ENCODE data around the gene SPRED2.

The SPRED2 gene

DNA sequence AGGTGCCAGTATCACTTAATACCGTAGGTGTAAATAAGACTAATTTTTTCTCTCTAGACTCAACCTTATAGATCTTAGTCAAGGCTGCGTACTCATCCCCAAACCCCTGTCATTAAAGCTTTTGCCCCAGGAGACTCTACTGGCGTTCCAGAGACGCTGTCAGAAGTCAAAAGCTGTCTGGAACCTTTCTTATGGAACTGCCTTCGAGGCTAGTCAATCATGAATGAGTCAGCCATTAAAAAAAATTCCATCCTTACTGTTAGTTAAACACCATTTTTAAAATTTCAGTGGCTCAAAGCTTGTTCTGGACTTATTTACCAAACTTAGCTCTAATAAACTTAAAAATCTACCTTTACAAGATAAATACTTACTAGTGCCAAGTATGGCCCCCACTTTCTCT, 52.1 kb downstream of the SPRED2 start:
- Histone ChIP-seq H3K27me3 (ENCODE audit: control insufficient read depth in 2 of 2, insufficient read depth in 2 of 2, low read length in 2 of 2) (no peaks in the 10 kb centered on the region), H3K9ac (ENCODE audit: low read depth in 1 of 2, low read length in 2 of 2) (no peak overlapping the region), H3K4me1 (ENCODE audit: control insufficient read depth in 2 of 2, insufficient read depth in 2 of 2, low read length in 2 of 2) (peaks cover 45 to 67% of the 10 kb centered on the region in 2 donors), H3K36me3 (ENCODE audit: control insufficient read depth in 2 of 2, insufficient read depth in 2 of 2, low read length in 2 of 2) (no peaks in the 10 kb centered on the region), H3K27ac (ENCODE audit: low read depth in 2 of 2, low read length in 2 of 2) (peak overlapping the region; percentile 11 to 46), H3K9me3 (ENCODE audit: control insufficient read depth in 2 of 2, low read length in 2 of 2) (no peaks in the 10 kb centered on the region), H3K4me3 (ENCODE audit: low read length in 2 of 2) (no peak overlapping the region)

DNA sequence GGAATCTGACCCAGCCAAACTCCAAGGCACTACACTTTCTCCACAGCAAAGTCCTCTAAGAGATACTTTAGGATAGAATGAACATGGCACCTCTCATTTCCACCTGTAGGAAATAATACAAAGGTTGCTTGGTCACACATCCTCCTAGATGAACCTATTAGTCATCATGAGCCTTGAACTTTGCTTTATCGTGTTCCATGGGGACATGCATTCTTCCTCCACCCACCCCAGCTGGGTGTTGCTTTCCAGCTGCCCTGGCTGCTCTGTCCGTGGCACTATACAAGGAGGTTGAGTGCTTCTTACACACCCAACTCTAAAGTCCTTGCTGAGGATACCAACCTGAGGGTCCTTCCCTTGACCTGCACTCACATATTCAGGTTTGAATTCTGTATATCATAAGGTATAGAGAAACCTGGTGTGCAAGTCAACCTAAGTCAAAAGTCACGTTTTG, 52.7 kb downstream of the SPRED2 start:
- Histone ChIP-seq H3K27ac (ENCODE audit: low read depth in 2 of 2, low read length in 2 of 2) (peak overlapping the region; percentile 67 to 73), H3K9ac (ENCODE audit: low read depth in 1 of 2, low read length in 2 of 2) (no peak overlapping the region), H3K4me3 (ENCODE audit: low read length in 2 of 2) (no peak overlapping the region), H3K36me3 (ENCODE audit: control insufficient read depth in 2 of 2, insufficient read depth in 2 of 2, low read length in 2 of 2) (peaks cover 0 to under 1% of the 10 kb centered on the region in 2 donors), H3K27me3 (ENCODE audit: control insufficient read depth in 2 of 2, insufficient read depth in 2 of 2, low read length in 2 of 2) (no peaks in the 10 kb centered on the region), H3K9me3 (ENCODE audit: control insufficient read depth in 2 of 2, low read length in 2 of 2) (no peaks in the 10 kb centered on the region), H3K4me1 (ENCODE audit: control insufficient read depth in 2 of 2, insufficient read depth in 2 of 2, low read length in 2 of 2) (peaks cover 45 to 68% of the 10 kb centered on the region in 2 donors)

DNA sequence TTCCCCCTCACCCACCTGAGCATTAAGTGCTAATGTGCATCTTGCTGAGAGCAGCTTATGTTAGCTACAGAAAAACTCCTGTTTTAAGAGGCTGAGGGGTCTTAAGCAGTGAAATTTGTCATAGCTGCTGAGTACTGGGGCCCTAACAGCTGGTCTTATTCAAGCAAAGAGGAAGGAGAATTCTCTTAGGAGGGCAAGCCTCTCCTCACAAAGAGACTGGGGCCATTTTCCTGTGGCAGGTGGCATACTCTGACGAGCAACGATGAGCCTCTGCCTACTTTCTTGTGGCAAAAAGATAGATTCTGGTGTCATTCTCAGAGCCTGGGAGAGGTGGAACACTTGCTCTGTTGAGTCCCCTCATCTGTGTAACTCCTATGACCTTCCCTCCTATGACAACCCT, 53.2 kb downstream of the SPRED2 start:
- Histone ChIP-seq H3K9ac (ENCODE audit: low read depth in 1 of 2, low read length in 2 of 2) (no peak overlapping the region), H3K4me1 (ENCODE audit: control insufficient read depth in 2 of 2, insufficient read depth in 2 of 2, low read length in 2 of 2) (peaks cover 45 to 64% of the 10 kb centered on the region in 2 donors), H3K27ac (ENCODE audit: low read depth in 2 of 2, low read length in 2 of 2) (peak overlapping the region; percentile 67 to 73), H3K4me3 (ENCODE audit: low read length in 2 of 2) (no peak overlapping the region), H3K9me3 (ENCODE audit: control insufficient read depth in 2 of 2, low read length in 2 of 2) (no peaks in the 10 kb centered on the region), H3K27me3 (ENCODE audit: control insufficient read depth in 2 of 2, insufficient read depth in 2 of 2, low read length in 2 of 2) (no peaks in the 10 kb centered on the region), H3K36me3 (ENCODE audit: control insufficient read depth in 2 of 2, insufficient read depth in 2 of 2, low read length in 2 of 2) (peaks cover 0 to 2% of the 10 kb centered on the region in 2 donors)

GRCh38 chr2:65378290-65378689, 54.1 kb downstream of the SPRED2 start:
- Histone ChIP-seq H3K4me1 (ENCODE audit: control insufficient read depth in 2 of 2, insufficient read depth in 2 of 2, low read length in 2 of 2) (peaks cover 41 to 59% of the 10 kb centered on the region in 2 donors), H3K27me3 (ENCODE audit: control insufficient read depth in 2 of 2, insufficient read depth in 2 of 2, low read length in 2 of 2) (no peaks in the 10 kb centered on the region), H3K9ac (ENCODE audit: low read depth in 1 of 2, low read length in 2 of 2) (no peak overlapping the region), H3K27ac (ENCODE audit: low read depth in 2 of 2, low read length in 2 of 2) (peak overlapping the region; percentile 67 to 73), H3K9me3 (ENCODE audit: control insufficient read depth in 2 of 2, low read length in 2 of 2) (no peaks in the 10 kb centered on the region), H3K36me3 (ENCODE audit: control insufficient read depth in 2 of 2, insufficient read depth in 2 of 2, low read length in 2 of 2) (peaks cover 0 to 2% of the 10 kb centered on the region in 2 donors), H3K4me3 (ENCODE audit: low read length in 2 of 2) (no peak overlapping the region)

GRCh38 chr2:65377556-65378192, 54.7 kb downstream of the SPRED2 start:
- peaks cover 35 to 56% of the 10 kb centered on the region in 2 donors for H3K4me1 ChIP-seq (ENCODE audit: control insufficient read depth in 2 of 2, insufficient read depth in 2 of 2, low read length in 2 of 2)
- H3K36me3 ChIP-seq (ENCODE audit: control insufficient read depth in 2 of 2, insufficient read depth in 2 of 2, low read length in 2 of 2) = peaks cover 0 to 2% of the 10 kb centered on the region in 2 donors
- no peak overlapping the region for H3K4me3 ChIP-seq (ENCODE audit: low read length in 2 of 2)
- H3K9me3 ChIP-seq (ENCODE audit: control insufficient read depth in 2 of 2, low read length in 2 of 2) = no peaks in the 10 kb centered on the region
- no peak overlapping the region for H3K9ac ChIP-seq (ENCODE audit: low read depth in 1 of 2, low read length in 2 of 2)
- H3K27ac ChIP-seq (ENCODE audit: low read depth in 2 of 2, low read length in 2 of 2) = peak overlapping the region; percentile 67 to 73
- H3K27me3 ChIP-seq (ENCODE audit: control insufficient read depth in 2 of 2, insufficient read depth in 2 of 2, low read length in 2 of 2) = no peaks in the 10 kb centered on the region

GRCh38 chr2:65375723-65376122, 56.7 kb downstream of the SPRED2 start:
- H3K27me3 ChIP-seq (ENCODE audit: control insufficient read depth in 2 of 2, insufficient read depth in 2 of 2, low read length in 2 of 2) = no peaks in the 10 kb centered on the region
- no peak overlapping the region for H3K27ac ChIP-seq (ENCODE audit: low read depth in 2 of 2, low read length in 2 of 2)
- peaks cover 23 to 44% of the 10 kb centered on the region in 2 donors for H3K4me1 ChIP-seq (ENCODE audit: control insufficient read depth in 2 of 2, insufficient read depth in 2 of 2, low read length in 2 of 2)

DNA sequence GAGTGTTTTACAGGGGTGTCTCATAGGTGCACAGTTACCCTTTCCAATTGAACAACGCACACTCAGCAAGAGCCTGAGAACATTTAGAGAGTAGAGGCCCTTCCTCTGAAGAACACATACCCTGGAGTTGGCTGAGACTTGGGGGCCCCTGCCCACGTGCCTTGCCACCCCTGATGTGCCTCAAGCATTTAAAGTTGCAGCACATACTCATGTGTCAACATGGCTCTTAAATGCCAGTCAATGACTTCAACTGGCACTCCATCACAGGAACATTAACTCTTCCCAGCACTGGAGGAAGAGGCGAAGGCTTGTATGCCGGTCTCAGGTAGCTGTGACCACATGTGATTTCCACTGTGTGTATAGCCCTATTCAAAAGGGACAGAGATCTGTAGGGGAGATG, 57.4 kb downstream of the SPRED2 start:
- Histone ChIP-seq H3K27me3 (ENCODE audit: control insufficient read depth in 2 of 2, insufficient read depth in 2 of 2, low read length in 2 of 2) (no peaks in the 10 kb centered on the region), H3K9me3 (ENCODE audit: control insufficient read depth in 2 of 2, low read length in 2 of 2) (no peaks in the 10 kb centered on the region), H3K4me3 (ENCODE audit: low read length in 2 of 2) (no peak overlapping the region), H3K27ac (ENCODE audit: low read depth in 2 of 2, low read length in 2 of 2) (no peak overlapping the region), H3K36me3 (ENCODE audit: control insufficient read depth in 2 of 2, insufficient read depth in 2 of 2, low read length in 2 of 2) (peaks cover 0 to 2% of the 10 kb centered on the region in 2 donors), H3K9ac (ENCODE audit: low read depth in 1 of 2, low read length in 2 of 2) (no peak overlapping the region), H3K4me1 (ENCODE audit: control insufficient read depth in 2 of 2, insufficient read depth in 2 of 2, low read length in 2 of 2) (peaks cover 23 to 42% of the 10 kb centered on the region in 2 donors)

More at GRCh38 chr2:65375723-65376122, 56.7 kb downstream of the SPRED2 start:
- no peak overlapping the region for H3K4me3 ChIP-seq (ENCODE audit: low read length in 2 of 2)
- H3K9me3 ChIP-seq (ENCODE audit: control insufficient read depth in 2 of 2, low read length in 2 of 2) = no peaks in the 10 kb centered on the region
- H3K36me3 ChIP-seq (ENCODE audit: control insufficient read depth in 2 of 2, insufficient read depth in 2 of 2, low read length in 2 of 2) = peaks cover 0 to 2% of the 10 kb centered on the region in 2 donors
- H3K9ac ChIP-seq (ENCODE audit: low read depth in 1 of 2, low read length in 2 of 2) = no peak overlapping the region

GRCh38 chr2:65374575-65374974, 57.8 kb downstream of the SPRED2 start:
- H3K4me1 ChIP-seq (ENCODE audit: control insufficient read depth in 2 of 2, insufficient read depth in 2 of 2, low read length in 2 of 2) = peaks cover 23 to 41% of the 10 kb centered on the region in 2 donors

GRCh38 chr2:65373365-65373918, 59.0 kb downstream of the SPRED2 start:
- Histone ChIP-seq H3K36me3 (ENCODE audit: control insufficient read depth in 2 of 2, insufficient read depth in 2 of 2, low read length in 2 of 2) (peaks cover 0 to 2% of the 10 kb centered on the region in 2 donors), H3K27ac (ENCODE audit: low read depth in 2 of 2, low read length in 2 of 2) (peak overlapping the region in 1 of 2 donors; percentile 10), H3K9ac (ENCODE audit: low read depth in 1 of 2, low read length in 2 of 2) (no peak overlapping the region), H3K9me3 (ENCODE audit: control insufficient read depth in 2 of 2, low read length in 2 of 2) (no peaks in the 10 kb centered on the region), H3K4me3 (ENCODE audit: low read length in 2 of 2) (no peak overlapping the region), H3K27me3 (ENCODE audit: control insufficient read depth in 2 of 2, insufficient read depth in 2 of 2, low read length in 2 of 2) (no peaks in the 10 kb centered on the region), H3K4me1 (ENCODE audit: control insufficient read depth in 2 of 2, insufficient read depth in 2 of 2, low read length in 2 of 2) (peaks cover 17 to 32% of the 10 kb centered on the region in 2 donors)

More at GRCh38 chr2:65374575-65374974, 57.8 kb downstream of the SPRED2 start:
- Histone ChIP-seq H3K9me3 (ENCODE audit: control insufficient read depth in 2 of 2, low read length in 2 of 2) (no peaks in the 10 kb centered on the region), H3K27me3 (ENCODE audit: control insufficient read depth in 2 of 2, insufficient read depth in 2 of 2, low read length in 2 of 2) (no peaks in the 10 kb centered on the region), H3K27ac (ENCODE audit: low read depth in 2 of 2, low read length in 2 of 2) (no peak overlapping the region), H3K9ac (ENCODE audit: low read depth in 1 of 2, low read length in 2 of 2) (no peak overlapping the region), H3K4me3 (ENCODE audit: low read length in 2 of 2) (no peak overlapping the region), H3K36me3 (ENCODE audit: control insufficient read depth in 2 of 2, insufficient read depth in 2 of 2, low read length in 2 of 2) (peaks cover 0 to 2% of the 10 kb centered on the region in 2 donors)

DNA sequence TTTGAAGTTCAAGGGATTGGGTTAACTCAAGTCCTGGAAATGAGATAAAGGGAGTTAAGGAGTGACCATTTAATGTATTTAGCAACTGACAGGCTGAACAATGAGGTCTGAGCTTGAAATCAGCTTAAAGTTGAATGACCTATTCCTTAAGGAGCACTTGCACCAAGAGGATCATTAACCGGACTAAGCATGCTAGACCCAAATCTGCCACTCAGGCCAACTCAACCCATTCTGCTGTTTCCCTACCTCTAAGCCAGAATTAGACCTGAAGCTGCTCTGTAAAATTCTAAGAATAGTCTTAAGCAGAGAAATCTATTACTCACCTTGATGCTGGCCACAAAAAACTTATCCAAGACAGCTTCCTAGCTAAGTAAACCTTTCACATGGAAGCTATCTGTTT, 59.8 kb downstream of the SPRED2 start:
- H3K27ac ChIP-seq (ENCODE audit: low read depth in 2 of 2, low read length in 2 of 2) = no peak overlapping the region

More for the DNA sequence above, 59.8 kb downstream of the SPRED2 start:
- H3K4me1 ChIP-seq (ENCODE audit: control insufficient read depth in 2 of 2, insufficient read depth in 2 of 2, low read length in 2 of 2) = peaks cover 19 to 26% of the 10 kb centered on the region in 2 donors
- H3K36me3 ChIP-seq (ENCODE audit: control insufficient read depth in 2 of 2, insufficient read depth in 2 of 2, low read length in 2 of 2) = peaks cover 0 to 2% of the 10 kb centered on the region in 2 donors
- H3K9me3 ChIP-seq (ENCODE audit: control insufficient read depth in 2 of 2, low read length in 2 of 2) = no peaks in the 10 kb centered on the region
- no peak overlapping the region for H3K4me3 ChIP-seq (ENCODE audit: low read length in 2 of 2)
- no peak overlapping the region for H3K9ac ChIP-seq (ENCODE audit: low read depth in 1 of 2, low read length in 2 of 2)
- H3K27me3 ChIP-seq (ENCODE audit: control insufficient read depth in 2 of 2, insufficient read depth in 2 of 2, low read length in 2 of 2) = no peaks in the 10 kb centered on the region
